GM18505 (cell line): ENCODE data around the gene MEF2B.
"Not testable (repeated sequence)": the region's sequence is repeated elsewhere in the genome, so short reads cannot be mapped to it uniquely, and the experiment has no call there.

Source experiments
- ATAC-seq: cut with Tn5 transposase; IDR thresholded peaks from one replicate; pipeline ENCODE4 v1.9.1; 2021; ENCODE audit not compliant: unreplicated experiment
- POLR2A ChIP-seq: IDR thresholded peaks from 4 replicates; pipeline ENCODE4 v1.6.1; 2011; ENCODE audit warnings: borderline replicate concordance; ENCODE audit not compliant: insufficient read depth, insufficient read length; ENCODE audit errors: extremely low read depth

MEF2B gene

DNA sequence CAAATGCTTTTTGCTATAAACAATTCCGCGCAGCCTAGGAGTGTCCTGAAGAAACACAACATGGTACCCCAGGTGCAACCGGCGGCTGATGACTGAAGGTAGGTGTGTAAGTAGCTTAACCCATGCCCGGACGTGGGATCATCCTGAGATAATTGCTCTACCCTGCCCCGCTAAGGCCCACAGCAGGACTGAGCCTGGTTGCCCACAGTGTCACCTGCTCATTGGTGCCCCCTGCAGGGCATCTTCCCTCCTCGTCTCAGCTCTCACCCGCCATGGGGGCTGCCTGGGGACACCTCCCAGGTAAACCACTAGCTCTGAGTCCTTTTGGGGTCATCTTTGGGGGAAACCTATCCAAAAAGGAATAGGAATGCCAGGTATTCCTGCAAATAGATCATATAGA lies 54.1 kb downstream of the MEF2B start:
- ATAC-seq: no peak

DNA sequence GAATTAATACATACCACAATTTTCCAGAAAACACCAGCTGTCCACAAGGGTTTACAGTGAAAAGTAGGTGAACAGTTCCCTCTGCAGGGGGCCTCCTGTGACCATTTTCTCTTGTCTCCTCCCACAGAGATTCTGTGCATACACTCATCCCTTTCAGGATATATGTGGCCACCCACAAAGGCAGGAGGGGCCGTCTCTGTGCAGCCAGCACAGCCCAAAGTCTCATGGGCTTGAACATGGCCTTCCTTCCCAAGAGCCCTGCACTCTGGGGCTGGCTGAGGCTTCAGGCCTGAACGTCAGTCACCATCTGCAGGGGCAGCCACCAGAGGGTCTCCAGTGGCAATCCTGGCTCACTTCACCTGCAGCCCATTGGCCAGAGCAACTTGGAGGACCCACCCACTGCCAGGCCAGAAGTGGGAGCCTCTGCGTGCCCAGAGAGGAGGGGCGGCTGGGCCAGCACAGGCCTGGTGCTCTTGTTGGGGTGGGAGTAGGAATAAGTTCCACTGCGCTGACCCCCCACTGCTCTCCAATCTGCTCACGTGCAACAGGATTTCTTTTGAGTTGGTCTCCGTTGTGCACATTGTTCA lies 56.9 kb downstream of the MEF2B start:
- ATAC-seq: no peak

More for the DNA sequence above, 54.1 kb downstream of the MEF2B start:
- no peak for TF ChIP-seq POLR2A

DNA sequence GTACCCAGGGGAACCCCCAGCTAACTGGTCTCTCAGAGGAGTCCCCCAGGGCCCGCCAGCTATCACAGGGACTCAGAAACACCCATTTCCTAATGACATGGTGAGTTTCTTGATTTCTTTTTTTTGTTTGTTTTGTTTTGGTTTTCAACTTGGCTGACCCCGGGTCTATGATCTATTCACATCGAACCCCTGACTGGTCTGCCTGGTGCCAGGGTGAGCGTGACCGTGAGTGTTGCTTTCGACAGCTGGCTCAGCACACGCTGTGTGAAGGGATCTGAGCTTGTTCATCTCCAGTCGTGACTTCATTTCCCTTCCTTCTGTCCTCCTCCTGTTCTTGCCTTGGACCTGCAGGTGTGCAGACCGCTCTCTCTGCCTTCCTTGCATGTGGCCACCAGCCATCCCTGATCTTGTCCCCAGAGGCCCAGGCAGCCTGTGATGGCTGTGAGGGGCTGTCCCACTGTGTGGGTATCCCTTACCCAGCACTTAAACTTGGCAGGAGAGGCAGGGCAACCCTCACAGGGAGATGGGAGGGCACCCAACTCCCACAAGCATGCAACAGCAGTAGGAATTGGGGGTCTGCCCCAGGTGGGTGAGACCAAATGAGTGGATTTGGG lies 58.0 kb downstream of the MEF2B start:
- TF ChIP-seq POLR2A: no peak
- no peak for ATAC-seq

More for the DNA sequence above, 56.9 kb downstream of the MEF2B start:
- no peak for TF ChIP-seq POLR2A

DNA sequence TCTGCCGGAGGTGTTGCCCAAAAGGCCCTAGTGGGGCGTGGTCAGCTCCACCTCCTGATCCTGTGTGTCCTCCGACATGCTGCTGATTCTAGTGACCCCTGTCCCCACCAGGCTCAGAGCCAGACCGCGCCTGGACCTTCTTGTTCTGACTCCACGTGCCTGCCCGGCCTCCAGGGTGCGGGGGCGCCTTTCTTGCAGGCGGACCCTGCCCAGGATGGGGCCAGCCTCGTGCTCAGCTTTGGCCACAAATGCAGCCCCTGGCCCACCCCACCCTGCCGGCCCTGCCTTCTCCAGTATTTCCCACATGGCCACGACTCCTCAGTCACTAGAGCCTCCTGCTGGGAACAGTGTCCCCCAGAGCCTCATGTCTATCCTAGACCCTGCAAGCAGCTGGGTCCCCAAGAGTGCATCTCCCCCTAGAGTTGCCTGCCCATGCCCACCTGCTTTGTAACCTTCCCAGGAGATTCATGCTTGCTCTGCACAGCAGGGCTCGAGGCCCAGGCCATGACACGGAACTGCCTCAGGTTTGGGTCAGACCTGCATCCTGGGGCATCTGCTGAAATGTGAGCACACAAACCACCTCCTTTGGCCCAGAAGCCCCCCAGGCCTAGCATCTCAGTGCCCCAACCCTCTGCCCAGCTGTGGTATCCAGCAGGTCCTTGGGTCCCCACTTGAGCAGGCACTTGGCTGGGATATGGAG lies 58.8 kb downstream of the MEF2B start:
- no peak for TF ChIP-seq POLR2A
- no peak for ATAC-seq

DNA sequence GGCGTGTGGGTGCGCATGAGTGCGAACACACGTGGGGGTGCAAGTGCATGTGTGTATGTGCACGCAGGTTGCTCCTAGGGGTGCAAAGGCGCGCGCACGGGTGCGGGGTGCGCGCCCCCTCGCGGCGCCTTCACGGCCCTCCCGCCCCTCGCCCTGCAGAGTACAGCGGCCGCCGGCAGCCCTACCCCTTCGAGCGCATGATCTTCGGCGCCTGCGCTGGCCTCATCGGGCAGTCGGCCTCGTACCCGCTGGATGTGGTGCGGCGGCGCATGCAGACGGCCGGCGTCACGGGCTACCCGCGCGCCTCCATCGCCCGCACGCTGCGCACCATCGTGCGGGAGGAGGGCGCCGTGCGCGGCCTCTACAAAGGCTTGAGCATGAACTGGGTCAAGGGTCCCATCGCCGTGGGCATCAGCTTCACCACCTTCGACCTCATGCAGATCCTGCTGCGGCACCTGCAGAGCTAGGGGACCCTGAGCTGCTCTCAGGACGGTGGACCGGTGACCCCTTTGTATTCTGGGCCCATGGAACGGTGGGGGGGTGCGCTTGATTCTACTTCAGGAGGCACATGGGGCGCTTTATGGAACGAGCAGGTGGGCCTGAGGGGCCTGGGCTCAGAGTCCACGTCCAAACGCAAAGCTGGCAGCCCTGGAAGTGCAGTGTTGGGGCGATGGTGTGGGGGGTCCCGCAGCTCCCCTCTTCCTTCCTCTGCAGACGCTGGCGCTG lies 59.5 kb downstream of the MEF2B start:
- no peak for ATAC-seq
- TF ChIP-seq POLR2A: no peak

DNA sequence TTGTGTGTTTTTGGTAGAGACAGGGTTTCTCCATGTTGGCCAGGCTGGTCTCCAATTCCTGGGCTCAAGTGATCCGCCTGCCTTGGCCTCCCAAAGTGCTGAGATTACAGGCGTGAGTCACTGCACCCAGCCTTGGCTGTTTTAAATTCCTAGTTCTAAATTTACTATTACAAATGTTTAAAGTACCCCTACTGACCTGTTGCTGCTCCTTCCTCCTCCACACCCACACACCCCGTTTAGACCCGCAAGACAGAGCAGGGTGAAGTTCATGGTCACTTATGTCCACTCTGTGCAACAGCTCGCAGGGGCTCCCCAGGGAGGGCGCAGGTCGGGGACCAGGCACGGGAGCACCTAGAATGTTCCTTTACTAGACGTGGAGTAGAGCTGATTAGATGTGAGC lies 60.5 kb downstream of the MEF2B start:
- no peak for ATAC-seq
- TF ChIP-seq POLR2A: no peak

DNA sequence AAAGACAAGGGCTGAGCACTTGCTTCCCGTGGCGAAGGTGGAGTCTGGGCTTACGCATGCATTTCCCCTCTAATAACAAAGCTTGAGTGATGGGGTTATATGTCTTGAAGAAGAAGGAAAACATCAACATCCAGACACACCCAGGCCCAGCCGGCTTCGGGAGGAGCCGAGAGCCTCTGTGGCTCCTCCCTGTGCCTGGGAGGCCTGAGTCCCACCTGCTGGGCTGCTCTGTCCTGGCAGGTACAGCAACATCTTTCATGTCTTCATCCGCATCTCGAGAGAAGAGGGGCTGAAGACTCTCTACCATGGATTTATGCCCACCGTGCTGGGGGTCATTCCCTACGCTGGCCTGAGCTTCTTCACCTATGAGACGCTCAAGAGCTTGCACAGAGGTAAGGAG lies 62.4 kb downstream of the MEF2B start:
- no peak for TF ChIP-seq POLR2A
- no peak for ATAC-seq

DNA sequence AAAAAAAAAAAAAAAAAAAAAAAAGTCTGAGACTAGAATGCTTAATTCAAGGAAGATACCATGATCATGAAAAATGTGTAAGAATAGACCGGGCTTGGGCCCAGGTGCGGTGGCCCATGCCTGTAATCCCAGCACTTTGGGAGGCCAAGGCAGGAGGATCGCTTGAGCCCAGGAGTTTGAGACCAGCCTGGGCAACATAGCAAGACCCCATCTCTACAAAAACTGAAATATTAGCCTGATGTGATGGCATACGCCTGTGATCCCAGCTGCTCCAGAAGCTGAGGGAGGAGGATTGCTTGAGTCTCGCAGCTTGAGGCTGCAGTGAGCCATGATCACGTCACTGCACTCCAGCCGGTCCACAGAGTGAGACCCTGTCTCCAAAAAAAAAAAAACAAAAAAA lies 63.1 kb downstream of the MEF2B start:
- not testable (repeated sequence) for ATAC-seq

DNA sequence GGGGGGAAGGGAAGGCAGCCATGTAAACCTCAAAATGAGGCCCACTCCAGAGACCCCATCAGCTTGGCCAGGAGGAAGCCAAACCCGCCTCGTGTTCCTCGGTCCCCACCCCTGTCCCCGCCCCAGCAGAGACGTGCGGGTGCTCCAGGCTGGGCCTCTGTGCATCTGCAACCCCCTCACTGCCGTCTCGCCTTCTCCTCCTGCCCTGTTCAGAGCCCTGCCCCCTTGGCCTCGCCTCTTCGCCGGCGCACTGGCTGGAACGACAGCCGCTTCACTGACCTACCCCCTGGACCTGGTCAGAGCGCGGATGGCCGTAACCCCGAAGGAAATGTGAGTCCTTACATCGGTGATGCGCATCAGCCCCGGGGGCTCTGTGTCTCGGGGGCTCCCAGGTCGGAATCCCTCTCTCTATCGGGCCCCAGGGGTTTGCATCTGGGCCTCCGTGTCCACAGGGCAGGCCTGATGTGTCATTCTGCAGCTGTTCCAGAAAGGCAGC lies 64.0 kb downstream of the MEF2B start:
- no peak for TF ChIP-seq POLR2A
- no peak for ATAC-seq

DNA sequence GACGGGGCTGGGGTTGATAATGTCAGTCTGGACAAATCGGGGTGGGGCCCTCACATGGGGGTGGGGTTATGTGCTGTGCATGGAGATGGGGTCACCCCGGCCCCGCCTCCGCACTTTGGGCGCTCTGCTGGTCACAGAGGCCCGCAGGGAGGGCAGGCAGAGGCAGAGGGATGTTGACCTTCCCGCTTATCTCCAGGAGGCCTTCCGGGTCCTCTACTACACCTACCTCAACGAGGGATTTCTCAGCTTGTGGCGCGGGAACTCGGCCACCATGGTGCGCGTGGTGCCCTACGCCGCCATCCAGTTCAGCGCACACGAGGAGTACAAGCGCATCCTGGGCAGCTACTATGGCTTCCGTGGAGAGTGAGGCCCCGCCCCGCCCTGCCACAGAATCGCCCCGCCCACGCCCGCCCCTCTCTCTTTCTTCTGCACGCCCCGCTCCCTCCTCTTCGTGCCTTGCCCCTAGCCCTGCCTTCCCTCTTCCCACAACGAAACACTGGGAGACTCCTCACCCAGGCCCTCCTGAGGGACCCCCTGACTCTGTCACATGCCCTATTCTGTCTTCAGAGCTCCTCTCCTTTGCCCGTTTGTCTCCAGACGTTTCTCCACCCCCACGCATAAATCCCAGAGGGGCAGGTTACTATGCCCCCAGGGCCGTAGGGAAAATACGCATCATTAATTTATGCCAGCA lies 64.6 kb downstream of the MEF2B start:
- no peak for ATAC-seq

DNA sequence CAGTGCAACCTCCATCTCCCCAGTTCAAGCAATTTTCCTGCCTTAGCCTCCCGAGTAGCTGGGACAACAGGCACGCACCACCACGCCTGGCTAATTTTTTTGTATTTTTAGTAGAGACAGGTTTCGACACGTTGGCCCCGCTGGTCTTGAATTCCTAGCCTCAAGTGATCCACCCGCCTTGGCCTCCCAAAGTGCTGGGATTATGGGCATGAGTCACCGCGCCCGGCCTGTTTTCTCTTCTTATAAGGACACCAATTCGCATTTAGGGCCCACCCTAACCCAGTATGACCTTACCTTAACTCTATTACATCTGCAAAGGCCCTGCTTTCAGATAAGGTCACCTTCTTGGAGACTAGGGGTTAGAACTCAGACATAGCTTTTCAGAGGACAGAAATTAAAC lies 66.9 kb downstream of the MEF2B start:
- no peak for TF ChIP-seq POLR2A
- ATAC-seq: no peak

More for the DNA sequence above, 64.6 kb downstream of the MEF2B start:
- TF ChIP-seq POLR2A: no peak

DNA sequence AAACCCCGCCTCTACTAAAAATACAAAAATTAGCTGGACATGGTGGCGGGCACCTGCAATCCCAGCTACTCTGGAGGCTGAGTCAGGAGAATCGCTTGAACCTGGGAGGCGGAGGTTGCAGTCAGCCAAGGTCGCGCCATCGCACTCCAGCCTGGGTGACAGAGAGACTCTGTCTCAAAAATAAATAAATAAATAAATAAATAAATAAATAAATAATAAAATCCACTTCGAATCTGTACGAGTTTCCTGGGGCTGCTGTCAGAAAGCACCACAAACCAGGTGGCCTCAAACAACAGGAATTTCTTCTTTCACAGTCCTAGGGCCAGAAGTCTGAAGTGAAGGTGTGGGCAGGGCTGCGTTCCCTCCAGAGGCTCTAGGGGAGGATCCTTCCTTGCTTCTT lies 67.5 kb downstream of the MEF2B start:
- ATAC-seq: not testable (repeated sequence)

DNA sequence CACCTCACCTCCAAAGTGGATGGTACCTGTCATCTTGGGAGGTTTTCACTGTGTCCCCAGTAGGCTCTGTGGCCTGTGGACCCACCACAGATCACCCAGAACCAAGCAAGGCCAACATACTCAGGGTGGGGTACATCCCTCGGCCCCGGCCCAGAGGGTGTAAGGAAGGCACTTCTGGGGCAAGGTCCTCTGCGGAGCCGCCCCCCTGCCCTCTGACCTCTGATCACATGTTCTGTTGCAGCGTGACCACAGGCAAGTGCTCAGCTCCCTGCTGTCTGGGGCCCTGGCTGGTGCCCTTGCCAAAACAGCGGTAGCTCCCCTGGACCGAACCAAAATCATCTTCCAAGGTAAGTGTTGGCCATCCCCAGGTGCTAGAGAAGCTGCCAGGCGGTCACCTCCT lies 68.5 kb downstream of the MEF2B start:
- ATAC-seq: no peak
- no peak for TF ChIP-seq POLR2A
